HEK293T (cell line): ENCODE measurements around the gene THG1L.
"Not testable (repeated sequence)": the region's sequence is repeated elsewhere in the genome, so short reads cannot be mapped to it uniquely, and the experiment has no call there.

Experiments
- CTCF ChIA-PET: fragments of 350-600 bp; formaldehyde crosslinking; extraction: SDS; loops from one replicate; lab custom pipeline; 2021; ENCODE audit warnings: antibody characterized with exemption, inconsistent platforms; lab: Yijun Ruan, JAX
- POLR2A ChIA-PET: fragments of 350-600 bp; formaldehyde crosslinking; extraction: SDS; loops from one replicate; lab custom pipeline; 2020; ENCODE audit warnings: antibody characterized with exemption, inconsistent platforms; lab: Yijun Ruan, JAX
- DNase-seq: peaks from one replicate; pipeline ENCODE4 v3.0.0; 2012; ENCODE audit warnings: mixed read lengths; ENCODE audit errors: extremely low spot score
- ARNT ChIP-seq: fragments of 450-650 bp; IDR thresholded peaks from 2 replicates; pipeline ENCODE4 v1.6.1; 2017; ENCODE audit warnings: mild to moderate bottlenecking
- BHLHE40 ChIP-seq: fragments of 450-650 bp; IDR thresholded peaks from 2 replicates; pipeline ENCODE4 v1.6.1; 2016; ENCODE audit warnings: mild to moderate bottlenecking, moderate library complexity, borderline replicate concordance
- CTBP1 ChIP-seq: fragments of 450-650 bp; IDR thresholded peaks from 2 replicates; pipeline ENCODE4 v1.6.1; 2016; ENCODE audit warnings: borderline replicate concordance
- ELF4 ChIP-seq: fragments of 450-650 bp; IDR thresholded peaks from 2 replicates; pipeline ENCODE4 v1.6.1; 2017; ENCODE audit warnings: antibody characterized with exemption
- FOXA1 ChIP-seq: fragments of 450-650 bp; IDR thresholded peaks from 2 replicates; pipeline ENCODE4 v1.6.1; 2016; ENCODE audit warnings: mild to moderate bottlenecking
- FOXK2 ChIP-seq: fragments of 450-650 bp; IDR thresholded peaks from 2 replicates; pipeline ENCODE4 v1.6.1; 2016; ENCODE audit warnings: mild to moderate bottlenecking
- FOXM1 ChIP-seq: fragments of 450-650 bp; IDR thresholded peaks from 2 replicates; pipeline ENCODE4 v1.6.1; 2017; ENCODE audit warnings: mild to moderate bottlenecking, borderline replicate concordance
- HDGF ChIP-seq: fragments of 450-650 bp; IDR thresholded peaks from 2 replicates; pipeline ENCODE4 v1.6.1; 2017; ENCODE audit warnings: antibody characterized with exemption, borderline replicate concordance
- L3MBTL2 ChIP-seq: fragments of 450-650 bp; conservative IDR thresholded peaks from 2 replicates; pipeline ENCODE4 v1.6.1; 2016; ENCODE audit warnings: mild to moderate bottlenecking
- LEF1 ChIP-seq: fragments of 450-650 bp; IDR thresholded peaks from 2 replicates; pipeline ENCODE4 v1.6.1; 2017; ENCODE audit warnings: mild to moderate bottlenecking, borderline replicate concordance
- NFRKB ChIP-seq: fragments of 450-650 bp; IDR thresholded peaks from 2 replicates; pipeline ENCODE4 v1.6.1; 2016; ENCODE audit warnings: mild to moderate bottlenecking, moderate library complexity
- PKNOX1 ChIP-seq: fragments of 450-650 bp; IDR thresholded peaks from 2 replicates; pipeline ENCODE4 v1.6.1; 2016
- SP1 ChIP-seq: fragments of 450-650 bp; IDR thresholded peaks from 2 replicates; pipeline ENCODE4 v1.6.1; 2017
- SUZ12 ChIP-seq: fragments of 450-650 bp; IDR thresholded peaks from 2 replicates; pipeline ENCODE4 v1.6.1; 2016; ENCODE audit warnings: mild to moderate bottlenecking
- TARDBP ChIP-seq: fragments of 450-650 bp; IDR thresholded peaks from 2 replicates; pipeline ENCODE4 v1.6.1; 2016
- ZNF384 ChIP-seq: fragments of 450-650 bp; IDR thresholded peaks from 2 replicates; pipeline ENCODE4 v1.6.1; 2016

The THG1L gene

GRCh38 chr5:157690690-157691433, 40.4 kb upstream of the THG1L start:
- TF ChIP-seq TARDBP (no peak), FOXA1 (no peak), CTBP1 (no peak), SP1 (no peak), LEF1 (no peak), SUZ12 (no peak), ELF4 (no peak), PKNOX1 (no peak), FOXM1 (no peak), L3MBTL2 (no peak), HDGF (no peak)
- ChIA-PET CTCF (interaction anchor here (0.6 kb wide), 1 partner anchor 15 kb away, joined by 3 read pairs; no protein-coding TSS in a partner anchor), POLR2A (no interaction called here)
- no peak for DNase-seq

GRCh38 chr5:157693816-157694215, 37.4 kb upstream of the THG1L start:
- DNase-seq, POLR2A ChIA-PET, CTCF ChIA-PET: not testable (repeated sequence)

GRCh38 chr5:157696154-157696553, 35.1 kb upstream of the THG1L start:
- CTCF ChIA-PET, POLR2A ChIA-PET: not testable (repeated sequence)

GRCh38 chr5:157698674-157699073, 32.5 kb upstream of the THG1L start:
- CTCF ChIA-PET = interaction anchor here (0.7 kb wide), 1 partner anchor 198 kb away, joined by 3 read pairs; no protein-coding TSS in a partner anchor
- DNase-seq, POLR2A ChIA-PET: not testable (repeated sequence)

More at GRCh38 chr5:157696154-157696553, 35.1 kb upstream of the THG1L start:
- not testable (repeated sequence) for DNase-seq

- DNase-seq = no peak
- TF ChIP-seq FOXA1 (no peak), PKNOX1 (no peak), FOXM1 (no peak), ZNF384 (no peak), TARDBP (no peak), LEF1 (no peak), ELF4 (no peak), NFRKB (no peak), BHLHE40 (no peak), ARNT (no peak)
- CTCF ChIA-PET = no interaction called here
- POLR2A ChIA-PET = no interaction called here
These were observed 27.5 kb upstream of the THG1L start for GRCh38 chr5:157703736-157704135.

GRCh38 chr5:157708866-157709265, 22.4 kb upstream of the THG1L start:
- CTCF ChIA-PET = interaction anchor here (0.9 kb wide), 1 partner anchor 10 kb away, joined by 4 read pairs; no protein-coding TSS in a partner anchor
- TF ChIP-seq L3MBTL2 (no peak), FOXA1 (no peak), TARDBP (no peak), SP1 (no peak), SUZ12 (no peak), ARNT (no peak), ELF4 (no peak), PKNOX1 (no peak), NFRKB (no peak), ZNF384 (no peak), FOXK2 (no peak), CTBP1 (no peak), BHLHE40 (no peak), LEF1 (no peak)
- POLR2A ChIA-PET = no interaction called here
- DNase-seq = no peak

- CTCF ChIA-PET = no interaction called here
- no peak for DNase-seq
- POLR2A ChIA-PET = no interaction called here
- no peak for TF ChIP-seq ZNF384
- TF ChIP-seq L3MBTL2 = no peak
- no peak for TF ChIP-seq TARDBP
- TF ChIP-seq FOXM1 = no peak
- no peak for TF ChIP-seq BHLHE40
- TF ChIP-seq PKNOX1 = no peak
- TF ChIP-seq HDGF = no peak
- no peak for TF ChIP-seq CTBP1
- no peak for TF ChIP-seq FOXA1
- no peak for TF ChIP-seq SUZ12
- TF ChIP-seq LEF1 = no peak
- TF ChIP-seq FOXK2 = no peak
- no peak for TF ChIP-seq ELF4
- TF ChIP-seq SP1 = no peak
These were observed 21.9 kb upstream of the THG1L start for GRCh38 chr5:157709346-157709745.
